Measurements from ENCODE around the gene TREML4. TPM values are rescaled to one million over a fixed set of nuclear protein-coding genes. Genes with fewer than 3 reads are reported as not detected.
"Not testable (repeated sequence)": the region's sequence is repeated elsewhere in the genome, so short reads cannot be mapped to it uniquely, and the experiment has no call there.

TREML4 gene
- total RNA-seq, 1 experiment from 2014 or later = not detected

GRCh38 chr6:41246529-41246928 lies 18.4 kb downstream of the TREML4 start:
- H3K79me2 ChIP-seq (ENCODE audit: insufficient read depth, low read length); H3K9ac ChIP-seq (ENCODE audit: low read length); POLR2A ChIA-PET; H3K27ac ChIP-seq (ENCODE audit: low read depth, low read length); H3K9me2 ChIP-seq (ENCODE audit: insufficient read depth); H3K4me3 ChIP-seq (replicated peaks in 1 of 2; ENCODE audit: low read depth in 1 of 2, low read length in 2 of 2); H2AFZ ChIP-seq (ENCODE audit: low read depth, low read length, poor library complexity, severe bottlenecking); ATAC-seq; H3K36me3 ChIP-seq (ENCODE audit: control insufficient read depth in 1 of 2, insufficient read depth in 2 of 2, low read length in 2 of 2); BruUV-seq (replicated peaks); H3K4me1 ChIP-seq (ENCODE audit: control insufficient read depth in 1 of 2, insufficient read depth in 2 of 2, low read length in 2 of 2); CTCF ChIA-PET; intact Hi-C loops (cut with micrococcal nuclease); H3K9me3 ChIP-seq (ENCODE audit: control insufficient read depth in 1 of 2, insufficient read depth in 1 of 2, low read depth in 1 of 2, low read length in 2 of 2); H4K20me1 ChIP-seq (ENCODE audit: insufficient read depth); DNase-seq (ENCODE audit: low read depth, low spot score); H3K4me2 ChIP-seq (ENCODE audit: low read length); RAD21 ChIA-PET (ENCODE audit: low non-redundant PET in 1 of 2, low total read pairs in 2 of 2, uncharacterized antibody in 2 of 2, unreplicated experiment in 2 of 2): not testable (repeated sequence)
- H3K27me3 ChIP-seq (ENCODE audit: insufficient read depth, low read length) = peaks cover 24% of the 10 kb centered on the region; the same call in 1 of the 2 replicates

DNA sequence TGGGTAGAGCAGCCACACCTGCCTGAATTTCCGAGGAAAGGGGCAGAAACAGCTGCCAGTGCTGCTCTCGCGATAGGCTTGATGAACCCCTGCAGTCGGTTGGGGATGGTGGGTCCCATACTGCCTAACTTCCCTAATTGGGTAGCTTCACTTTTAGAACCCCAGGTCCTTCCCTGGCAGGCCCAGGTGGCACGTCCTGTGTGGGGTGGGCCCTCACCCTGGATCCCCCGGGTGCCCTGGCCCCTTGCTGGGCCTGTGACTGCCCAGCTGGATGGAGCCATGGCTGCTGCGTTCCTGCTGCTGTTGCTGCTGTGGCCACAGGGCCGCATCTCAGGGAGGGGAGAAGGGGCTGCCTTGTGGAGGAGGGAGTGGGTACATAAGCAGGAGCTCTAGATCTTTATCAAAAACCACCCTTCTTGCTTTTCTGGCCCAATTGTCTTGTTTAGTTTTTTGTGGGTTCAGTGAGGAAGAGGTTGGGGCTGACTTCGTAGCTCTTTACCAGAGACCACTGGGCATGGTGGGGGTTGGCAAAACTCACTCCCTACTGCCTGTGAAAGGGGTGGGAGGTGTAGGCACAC lies 19.2 kb downstream of the TREML4 start:
- no peaks in the 10 kb centered on the region for H3K9me3 ChIP-seq (ENCODE audit: control insufficient read depth in 1 of 2, insufficient read depth in 1 of 2, low read depth in 1 of 2, low read length in 2 of 2)
- H3K9ac ChIP-seq (ENCODE audit: low read length) = no peak overlapping the region
- no peaks in the 10 kb centered on the region for H3K4me1 ChIP-seq (ENCODE audit: control insufficient read depth in 1 of 2, insufficient read depth in 2 of 2, low read length in 2 of 2)
- no peaks in the 10 kb centered on the region for H3K36me3 ChIP-seq (ENCODE audit: control insufficient read depth in 1 of 2, insufficient read depth in 2 of 2, low read length in 2 of 2)
- BruUV-seq (replicated peaks) = no TSS peak
- no peaks in the 10 kb centered on the region for H4K20me1 ChIP-seq (ENCODE audit: insufficient read depth)
- H3K27ac ChIP-seq (ENCODE audit: low read depth, low read length) = no peak overlapping the region
- DNase-seq (ENCODE audit: low read depth, low spot score) (no peak), ATAC-seq (no peak)
- ChIA-PET POLR2A (no interaction called here), CTCF (no interaction called here), RAD21 (ENCODE audit: low non-redundant PET in 1 of 2, low total read pairs in 2 of 2, uncharacterized antibody in 2 of 2, unreplicated experiment in 2 of 2) (no interaction called here)
- intact Hi-C loops (cut with micrococcal nuclease) = no loop called here
- H3K9me2 ChIP-seq (ENCODE audit: insufficient read depth) = no peaks in the 10 kb centered on the region
- no peaks in the 10 kb centered on the region for H3K79me2 ChIP-seq (ENCODE audit: insufficient read depth, low read length)
- H2AFZ ChIP-seq (ENCODE audit: low read depth, low read length, poor library complexity, severe bottlenecking) = no peak overlapping the region
- no peak overlapping the region for H3K4me2 ChIP-seq (ENCODE audit: low read length)
- H3K27me3 ChIP-seq (ENCODE audit: insufficient read depth, low read length) = peaks cover 16% of the 10 kb centered on the region; the same call in 1 of the 2 replicates
- H3K4me3 ChIP-seq (replicated peaks in 1 of 2; ENCODE audit: low read depth in 1 of 2, low read length in 2 of 2) = no peak overlapping the region
- TF ChIP-seq SRF (IDR thresholded peaks at IDR 0.05; ENCODE audit: low read depth) = no peak
- TF ChIP-seq, protein P1, sequence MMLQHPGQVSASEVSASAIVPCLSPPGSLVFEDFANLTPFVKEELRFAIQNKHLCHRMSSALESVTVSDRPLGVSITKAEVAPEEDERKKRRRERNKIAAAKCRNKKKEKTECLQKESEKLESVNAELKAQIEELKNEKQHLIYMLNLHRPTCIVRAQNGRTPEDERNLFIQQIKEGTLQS (IDR thresholded peaks at IDR 0.05) = no peak
- TF ChIP-seq CTCF (IDR thresholded peaks at IDR 0.05 in 2 of 3, conservative IDR thresholded peaks at IDR 0.05 in 1 of 3; ENCODE audit: borderline replicate concordance in 1 of 3, insufficient read depth in 1 of 3, low read depth in 2 of 3, low read length in 2 of 3) = no peak
- TF ChIP-seq RAD21 (IDR thresholded peaks at IDR 0.05; ENCODE audit: low read depth) = no peak
- no peak for TF ChIP-seq JUND (IDR thresholded peaks at IDR 0.05)
- no peak for TF ChIP-seq ELF1 (IDR thresholded peaks at IDR 0.05; ENCODE audit: borderline replicate concordance, low read depth)
- TF ChIP-seq POLR2A (IDR thresholded peaks at IDR 0.05; ENCODE audit: borderline replicate concordance, extremely low read depth, insufficient read depth, insufficient read length) = no peak
- no peak for TF ChIP-seq ZNF274 (IDR thresholded peaks at IDR 0.05; ENCODE audit: low read depth, low read length)
- TF ChIP-seq EGR1 (IDR thresholded peaks at IDR 0.05; ENCODE audit: low read depth) = no peak
- TF ChIP-seq CEBPB (IDR thresholded peaks at IDR 0.05; ENCODE audit: low read depth) = no peak
- no peak for TF ChIP-seq TCF7L2 (IDR thresholded peaks at IDR 0.05; ENCODE audit: borderline replicate concordance, extremely low read depth, insufficient read depth, insufficient read length)
- no peak for TF ChIP-seq ZBTB33 (IDR thresholded peaks at IDR 0.05; ENCODE audit: extremely low read depth, insufficient replicate concordance, low read length)
- TF ChIP-seq EZH2phosphoT487 (IDR thresholded peaks at IDR 0.05; ENCODE audit: borderline replicate concordance) = no peak
- TF ChIP-seq, protein P2, sequence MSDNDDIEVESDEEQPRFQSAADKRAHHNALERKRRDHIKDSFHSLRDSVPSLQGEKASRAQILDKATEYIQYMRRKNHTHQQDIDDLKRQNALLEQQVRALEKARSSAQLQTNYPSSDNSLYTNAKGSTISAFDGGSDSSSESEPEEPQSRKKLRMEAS (IDR thresholded peaks at IDR 0.05) = no peak
- no peak for TF ChIP-seq SP1 (IDR thresholded peaks at IDR 0.05; ENCODE audit: low read depth)
